Measurements from ENCODE around the gene MISP. TPM values are rescaled to one million over a fixed set of nuclear protein-coding genes. Genes with fewer than 3 reads are reported as not detected.
"Not testable (repeated sequence)": the region's sequence is repeated elsewhere in the genome, so short reads cannot be mapped to it uniquely, and the experiment has no call there.

Gene MISP
- total RNA-seq: 100 to 1,000 TPM; 197 to 501 (median 402) TPM

DNA sequence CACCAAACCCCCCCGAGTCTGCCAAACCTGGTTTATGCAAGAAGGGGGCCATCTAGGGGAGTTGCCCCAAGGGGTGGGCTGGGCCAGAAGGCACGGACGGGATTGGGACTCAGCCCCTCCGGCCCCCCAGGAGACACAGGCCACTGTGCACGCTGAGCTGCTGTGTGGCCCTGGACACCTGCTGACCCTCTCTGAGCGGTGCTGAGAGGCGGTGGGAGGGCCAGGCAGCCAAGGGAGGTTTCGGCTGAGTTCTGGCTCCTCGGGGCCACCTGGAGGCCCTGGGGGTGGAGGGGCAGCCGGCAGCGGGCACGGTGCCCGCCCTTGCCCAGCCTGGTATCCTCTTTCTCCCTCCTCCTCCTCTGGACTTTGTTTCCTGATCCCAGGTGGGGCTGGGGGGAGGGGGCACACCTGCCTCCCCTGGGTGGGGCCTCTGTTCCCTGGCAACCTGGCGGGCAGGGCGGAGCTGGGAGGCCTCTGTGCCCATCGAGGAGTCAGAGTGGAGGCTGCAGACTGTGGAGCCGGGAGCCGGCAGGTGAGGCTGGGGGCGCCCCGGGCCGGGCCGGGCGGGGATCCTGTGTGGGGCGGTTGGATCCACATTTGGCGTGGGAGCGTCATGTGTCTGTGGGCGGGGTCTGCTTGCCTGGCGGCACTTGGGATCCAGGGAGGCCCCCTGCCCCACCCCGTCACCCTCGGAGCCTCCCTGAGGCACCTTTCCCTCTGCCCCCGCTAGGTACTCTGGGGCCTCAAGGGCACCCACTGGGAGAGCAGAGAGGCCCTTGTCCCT is at the start of gene MISP:
TSS of gene MISP (plus strand) at position 473 of the 784 bp plus-strand sequence. CDS start 5,835 bp downstream, outside the sequence.
- peaks cover 0 to 58% (median 45%) of the 10 kb centered on the region in 4 donors for H3K4me1 ChIP-seq
- H3K9me3 ChIP-seq: no peaks in the 10 kb centered on the region
- no peaks in the 10 kb centered on the region for H3K36me3 ChIP-seq
- intact Hi-C loops (cut with DNase I; ENCODE audit: low total_unique reads): no loop called here
- in situ Hi-C loops (cut with MboI; ENCODE audit: low pct_ligation_motif_present in 1 of 4, low pct_unique_long_range_greater_than_20kb in 1 of 4, low sequenced_read_pairs in 3 of 4): no loop called here
- 36% methylated on average over 12 of the region's 31 CpGs; no CpG with 5 or more reads in 1 of the 2 donors for WGBS, 2 donors (ENCODE audit: low coverage in 1 of 2)
- peak; percentile 95 for DNase-seq
- peak within 1 kb of the TSS; percentile 93 to 97 (median 96) for H3K27ac ChIP-seq
- TF ChIP-seq POLR2AphosphoS5 (IDR thresholded peaks at IDR 0.05): peak; percentile 85 to 95 (median 95)
- TF ChIP-seq POLR2A (IDR thresholded peaks at IDR 0.05): peak; percentile 90
- peak; percentile 65 for TF ChIP-seq EP300 (IDR thresholded peaks at IDR 0.05; ENCODE audit: low read depth)
- TF ChIP-seq, protein P1, sequence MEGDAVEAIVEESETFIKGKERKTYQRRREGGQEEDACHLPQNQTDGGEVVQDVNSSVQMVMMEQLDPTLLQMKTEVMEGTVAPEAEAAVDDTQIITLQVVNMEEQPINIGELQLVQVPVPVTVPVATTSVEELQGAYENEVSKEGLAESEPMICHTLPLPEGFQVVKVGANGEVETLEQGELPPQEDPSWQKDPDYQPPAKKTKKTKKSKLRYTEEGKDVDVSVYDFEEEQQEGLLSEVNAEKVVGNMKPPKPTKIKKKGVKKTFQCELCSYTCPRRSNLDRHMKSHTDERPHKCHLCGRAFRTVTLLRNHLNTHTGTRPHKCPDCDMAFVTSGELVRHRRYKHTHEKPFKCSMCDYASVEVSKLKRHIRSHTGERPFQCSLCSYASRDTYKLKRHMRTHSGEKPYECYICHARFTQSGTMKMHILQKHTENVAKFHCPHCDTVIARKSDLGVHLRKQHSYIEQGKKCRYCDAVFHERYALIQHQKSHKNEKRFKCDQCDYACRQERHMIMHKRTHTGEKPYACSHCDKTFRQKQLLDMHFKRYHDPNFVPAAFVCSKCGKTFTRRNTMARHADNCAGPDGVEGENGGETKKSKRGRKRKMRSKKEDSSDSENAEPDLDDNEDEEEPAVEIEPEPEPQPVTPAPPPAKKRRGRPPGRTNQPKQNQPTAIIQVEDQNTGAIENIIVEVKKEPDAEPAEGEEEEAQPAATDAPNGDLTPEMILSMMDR (IDR thresholded peaks at IDR 0.05): no peak
- H3K27me3 ChIP-seq: peaks cover 3% of the 10 kb centered on the region
- peak within 1 kb of the TSS; percentile 9 to 58 (median 53) for H3K4me3 ChIP-seq

DNA sequence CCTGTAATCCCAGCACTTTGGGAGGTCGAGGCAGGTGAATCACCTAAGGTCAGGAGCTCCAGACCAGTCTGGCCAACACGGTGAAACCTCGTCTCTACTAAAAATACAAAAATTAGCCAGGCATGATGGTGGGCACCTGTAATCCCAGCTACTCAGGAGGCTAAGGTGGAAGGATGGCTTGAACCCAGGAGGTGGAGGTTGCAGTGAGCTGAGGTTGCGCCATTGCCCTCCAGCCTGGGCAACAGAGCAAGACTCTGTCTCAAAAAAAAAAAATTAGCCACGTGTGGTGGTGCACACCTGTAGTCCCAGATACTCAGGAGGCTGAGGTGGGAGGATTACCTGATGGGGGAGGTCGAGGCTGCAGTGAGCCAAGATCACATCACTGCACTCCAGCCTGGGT is 48.1 kb upstream of the MISP start:
- intact Hi-C loops (cut with DNase I; ENCODE audit: low total_unique reads); H3K27ac ChIP-seq; DNase-seq; H3K4me3 ChIP-seq; H3K9me3 ChIP-seq; H3K36me3 ChIP-seq; in situ Hi-C loops (cut with MboI; ENCODE audit: low pct_ligation_motif_present in 1 of 4, low pct_unique_long_range_greater_than_20kb in 1 of 4, low sequenced_read_pairs in 3 of 4): not testable (repeated sequence)
- H3K4me1 ChIP-seq: peaks cover 0 to 12% (median 2%) of the 10 kb centered on the region in 4 donors
- WGBS, 2 donors (ENCODE audit: low coverage in 1 of 2): 67% methylated on average over 6 of the region's 6 CpGs; no CpG with 5 or more reads in 1 of the 2 donors
- peaks cover 52% of the 10 kb centered on the region for H3K27me3 ChIP-seq

DNA sequence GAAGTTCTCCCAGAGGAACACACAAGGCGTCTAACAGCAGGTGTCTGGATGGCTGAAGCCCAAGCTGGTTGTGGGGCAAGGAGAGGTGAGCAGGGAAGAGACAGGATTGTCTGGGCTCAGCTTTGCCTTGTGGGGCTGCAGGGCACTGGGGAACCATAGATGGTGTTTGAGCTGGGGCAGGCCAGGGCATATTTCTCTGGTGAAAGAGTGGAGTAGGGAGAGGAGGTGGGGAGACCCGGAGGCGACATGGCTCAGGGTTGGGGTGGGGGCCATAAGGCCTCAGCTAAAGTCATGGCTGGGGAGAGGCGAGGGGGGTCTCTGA is 47.6 kb upstream of the MISP start:
- TF ChIP-seq EP300 (IDR thresholded peaks at IDR 0.05; ENCODE audit: low read depth) (no peak), POLR2AphosphoS5 (IDR thresholded peaks at IDR 0.05) (no peak), POLR2A (IDR thresholded peaks at IDR 0.05) (no peak)
- TF ChIP-seq, protein P1 (IDR thresholded peaks at IDR 0.05): no peak
- WGBS, 2 donors (ENCODE audit: low coverage in 1 of 2): 23 to 38% methylated on average over 3 to 4 of the region's 4 CpGs
- Histone ChIP-seq H3K4me3 (peak overlapping the region in 2 of 4 donors; percentile 6 to 14), H3K4me1 (peaks cover 0 to 13% (median 2%) of the 10 kb centered on the region in 4 donors), H3K9me3 (no peaks in the 10 kb centered on the region), H3K27me3 (peaks cover 56% of the 10 kb centered on the region), H3K27ac (peak overlapping the region in 1 of 4 donors; percentile 15), H3K36me3 (no peaks in the 10 kb centered on the region)
- in situ Hi-C loops (cut with MboI; ENCODE audit: low pct_ligation_motif_present in 1 of 4, low pct_unique_long_range_greater_than_20kb in 1 of 4, low sequenced_read_pairs in 3 of 4) (no loop called here), intact Hi-C loops (cut with DNase I; ENCODE audit: low total_unique reads) (no loop called here)
- DNase-seq: no peak

GRCh38 chr19:703651-704446 is 47.1 kb upstream of the MISP start:
- intact Hi-C loops (cut with DNase I; ENCODE audit: low total_unique reads) (no loop called here), in situ Hi-C loops (cut with MboI; ENCODE audit: low pct_ligation_motif_present in 1 of 4, low pct_unique_long_range_greater_than_20kb in 1 of 4, low sequenced_read_pairs in 3 of 4) (no loop called here)
- Histone ChIP-seq H3K27me3 (peaks cover 59% of the 10 kb centered on the region), H3K4me1 (peaks cover 0 to 16% (median 2%) of the 10 kb centered on the region in 4 donors), H3K36me3 (no peaks in the 10 kb centered on the region), H3K9me3 (no peaks in the 10 kb centered on the region), H3K4me3 (peak overlapping the region in 2 of 4 donors; percentile 6 to 14), H3K27ac (peak overlapping the region in 1 of 4 donors; percentile 15)
- no peak for TF ChIP-seq EP300 (IDR thresholded peaks at IDR 0.05; ENCODE audit: low read depth)
- TF ChIP-seq, protein P1 (IDR thresholded peaks at IDR 0.05): no peak
- no peak for TF ChIP-seq POLR2A (IDR thresholded peaks at IDR 0.05)
- WGBS, 2 donors (ENCODE audit: low coverage in 1 of 2): 11% methylated on average over 35 of the region's 50 CpGs; no CpG with 5 or more reads in 1 of the 2 donors
- peak; percentile 84 for DNase-seq

Measured in transverse colon (tissue), 4 donors.